AG09319 (cell line): ENCODE data around the gene CAMKK2.
"Not testable (repeated sequence)": the region's sequence is repeated elsewhere in the genome, so short reads cannot be mapped to it uniquely, and the experiment has no call there.

Source experiments
- DNase-seq: peaks from one replicate; pipeline ENCODE4 v3.0.0-alpha.2; 2010; ENCODE audit warnings: low read depth; ENCODE audit errors: extremely low read depth
- TF ChIP-seq, protein P1 (sequence below): IDR thresholded peaks from 2 replicates; pipeline ENCODE4 v1.5.1; 2011; ENCODE audit warnings: low read depth, mild to moderate bottlenecking, inconsistent platforms, low read length, moderate library complexity

CAMKK2 gene

DNA sequence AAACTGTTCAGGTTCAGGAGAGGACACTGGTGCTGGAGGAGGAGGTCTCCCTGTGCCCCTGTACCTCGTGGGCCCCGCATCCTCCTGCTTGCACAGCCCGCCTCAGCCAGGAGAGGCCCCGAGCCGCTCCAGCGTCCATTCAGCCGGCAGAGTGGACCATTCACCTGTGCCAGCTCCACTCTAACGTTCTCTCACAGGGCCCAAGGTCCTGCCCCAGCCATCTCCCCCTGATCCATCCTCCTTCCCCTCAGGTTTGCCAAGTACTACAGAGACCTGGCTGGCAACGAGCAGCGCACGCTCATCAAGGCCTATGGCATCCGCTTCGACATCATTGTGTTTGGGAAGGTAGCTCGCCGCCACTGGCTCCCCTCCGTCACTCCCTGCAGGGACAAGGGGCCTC lies 64.3 kb downstream of the CAMKK2 start:
- TF ChIP-seq, protein P1, sequence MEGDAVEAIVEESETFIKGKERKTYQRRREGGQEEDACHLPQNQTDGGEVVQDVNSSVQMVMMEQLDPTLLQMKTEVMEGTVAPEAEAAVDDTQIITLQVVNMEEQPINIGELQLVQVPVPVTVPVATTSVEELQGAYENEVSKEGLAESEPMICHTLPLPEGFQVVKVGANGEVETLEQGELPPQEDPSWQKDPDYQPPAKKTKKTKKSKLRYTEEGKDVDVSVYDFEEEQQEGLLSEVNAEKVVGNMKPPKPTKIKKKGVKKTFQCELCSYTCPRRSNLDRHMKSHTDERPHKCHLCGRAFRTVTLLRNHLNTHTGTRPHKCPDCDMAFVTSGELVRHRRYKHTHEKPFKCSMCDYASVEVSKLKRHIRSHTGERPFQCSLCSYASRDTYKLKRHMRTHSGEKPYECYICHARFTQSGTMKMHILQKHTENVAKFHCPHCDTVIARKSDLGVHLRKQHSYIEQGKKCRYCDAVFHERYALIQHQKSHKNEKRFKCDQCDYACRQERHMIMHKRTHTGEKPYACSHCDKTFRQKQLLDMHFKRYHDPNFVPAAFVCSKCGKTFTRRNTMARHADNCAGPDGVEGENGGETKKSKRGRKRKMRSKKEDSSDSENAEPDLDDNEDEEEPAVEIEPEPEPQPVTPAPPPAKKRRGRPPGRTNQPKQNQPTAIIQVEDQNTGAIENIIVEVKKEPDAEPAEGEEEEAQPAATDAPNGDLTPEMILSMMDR, result no peak
- DNase-seq, result no peak

DNA sequence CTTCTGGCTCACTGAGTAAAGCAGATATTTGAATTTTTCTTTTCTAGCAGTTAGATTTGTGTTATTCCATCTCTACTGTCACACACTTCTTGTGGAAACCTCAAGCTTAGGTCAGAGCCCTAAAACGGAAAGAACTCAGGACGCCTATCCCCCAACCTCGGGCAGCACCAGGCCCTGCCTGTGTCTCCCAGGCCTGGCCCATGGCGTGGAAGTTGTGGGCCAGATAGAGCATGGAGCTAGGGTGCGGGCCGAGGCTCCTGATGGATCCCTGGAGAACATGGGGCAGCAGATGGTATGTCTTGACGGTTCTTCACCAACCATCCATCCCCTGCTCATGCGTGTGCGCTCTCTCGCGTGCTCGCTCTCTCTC lies 66.0 kb downstream of the CAMKK2 start:
- TF ChIP-seq, protein P1, result no peak

DNA sequence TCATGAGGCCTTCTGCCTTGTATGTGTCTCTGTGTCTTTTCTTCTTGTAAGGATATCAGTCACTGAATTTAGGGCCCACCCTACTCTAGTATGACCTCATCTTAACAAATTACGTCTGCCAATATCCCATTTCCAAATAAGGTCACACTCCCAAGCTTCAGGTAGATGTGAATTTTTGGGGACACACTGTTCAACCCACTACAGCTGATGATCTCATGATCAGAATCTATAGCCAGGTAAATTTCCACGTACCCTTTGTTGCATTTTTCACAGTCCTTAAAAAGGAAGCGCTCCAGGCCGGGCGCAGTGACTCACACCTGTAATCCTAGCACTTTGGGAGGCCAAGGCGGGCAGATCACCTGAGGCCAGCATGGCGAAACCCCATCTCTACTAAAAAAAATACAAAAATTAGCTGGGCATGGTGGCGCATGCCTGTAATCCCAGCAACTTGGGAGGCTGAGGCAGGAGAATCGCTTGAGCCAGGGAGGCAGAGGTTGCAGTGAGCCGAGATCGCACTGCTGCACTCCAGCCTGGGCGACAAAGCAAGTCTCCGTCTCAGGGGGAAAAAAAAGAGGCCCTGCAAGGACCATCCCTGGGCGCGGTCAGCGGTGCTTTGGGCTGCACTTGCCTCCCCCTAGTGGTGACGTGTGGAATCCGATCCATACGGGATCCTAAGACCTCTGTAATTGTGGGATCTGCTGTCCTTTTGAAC lies 66.5 kb downstream of the CAMKK2 start:
- peak; percentile 42 for DNase-seq
- TF ChIP-seq, protein P1, result peak; percentile 87

More for the DNA sequence above, 66.0 kb downstream of the CAMKK2 start:
- DNase-seq, result no peak

DNA sequence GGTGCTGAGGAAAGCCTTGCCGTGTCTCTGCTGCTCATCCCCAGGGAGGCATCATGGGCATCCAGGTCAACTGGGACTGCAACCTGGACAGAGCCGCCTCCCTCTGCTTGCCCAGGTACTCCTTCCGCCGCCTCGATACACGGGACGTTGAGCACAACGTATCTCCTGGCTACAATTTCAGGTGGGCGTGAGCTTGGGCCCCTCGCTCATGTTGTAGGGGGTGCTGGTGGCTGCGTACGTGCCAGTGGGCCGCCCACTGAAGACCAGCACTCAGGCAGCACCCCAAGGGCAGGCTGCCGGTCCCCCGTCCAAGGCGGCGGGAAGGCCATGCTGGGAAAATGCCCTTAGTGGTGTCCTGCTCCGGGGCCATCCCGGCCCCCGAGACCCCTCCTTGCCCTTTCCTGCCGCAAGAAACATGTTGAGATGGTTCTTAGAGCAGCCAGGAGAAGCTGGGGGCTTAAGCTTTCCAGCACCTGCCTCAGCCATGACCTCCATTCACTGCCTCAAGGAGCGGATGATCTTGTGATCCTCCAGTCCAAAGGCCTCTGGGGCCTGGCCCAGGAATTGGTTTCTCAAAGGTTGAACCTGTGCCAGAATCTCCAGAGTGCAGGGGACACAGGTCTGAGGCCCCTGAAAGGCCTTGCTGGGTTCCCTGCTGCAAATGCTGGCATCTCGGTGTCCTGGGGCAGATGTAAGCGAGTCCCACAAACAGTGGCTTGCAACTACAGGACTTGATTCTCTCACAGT lies 67.4 kb downstream of the CAMKK2 start:
- TF ChIP-seq, protein P1, result no peak
- DNase-seq, result no peak

DNA sequence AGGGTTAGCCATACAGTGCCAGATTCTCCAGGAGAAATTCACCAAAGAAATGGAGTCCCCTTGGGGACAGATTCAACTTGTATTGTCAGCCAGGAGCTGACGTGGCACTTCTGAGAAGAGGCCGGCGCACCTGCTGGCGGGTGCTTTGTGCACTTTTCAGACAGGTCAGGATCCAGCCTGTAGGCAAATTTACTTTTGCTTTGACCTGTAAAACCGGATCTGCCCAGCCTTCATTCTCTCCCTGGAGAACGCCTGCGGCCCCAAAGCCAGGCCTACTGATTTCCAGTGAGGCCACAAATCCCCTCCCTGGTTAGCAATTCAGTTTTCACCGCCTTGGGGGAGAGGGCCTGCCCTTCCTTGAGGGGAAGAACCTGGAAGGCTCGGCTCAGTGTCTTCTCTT lies 69.2 kb downstream of the CAMKK2 start:
- TF ChIP-seq, protein P1, result no peak
- no peak for DNase-seq

DNA sequence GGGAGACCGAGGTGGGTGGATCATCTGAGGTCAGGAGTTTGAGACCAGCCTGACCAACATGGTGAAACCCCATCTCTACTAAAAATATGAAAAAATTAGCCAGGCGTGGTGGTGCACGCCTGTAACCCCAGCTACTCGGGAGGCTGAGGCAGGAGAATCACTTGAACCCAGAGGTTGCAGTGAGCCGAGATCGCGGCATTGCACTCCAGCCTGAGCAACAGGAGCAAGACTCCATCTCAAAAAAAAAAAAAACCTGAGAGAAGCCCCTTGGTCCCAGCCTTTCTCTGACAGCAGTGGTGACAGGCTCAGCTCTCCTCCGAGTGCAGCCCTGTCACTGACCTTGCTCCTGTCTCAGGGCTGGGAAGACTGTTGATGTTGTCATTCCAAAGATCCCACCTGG lies 69.6 kb downstream of the CAMKK2 start:
- DNase-seq, result not testable (repeated sequence)

DNA sequence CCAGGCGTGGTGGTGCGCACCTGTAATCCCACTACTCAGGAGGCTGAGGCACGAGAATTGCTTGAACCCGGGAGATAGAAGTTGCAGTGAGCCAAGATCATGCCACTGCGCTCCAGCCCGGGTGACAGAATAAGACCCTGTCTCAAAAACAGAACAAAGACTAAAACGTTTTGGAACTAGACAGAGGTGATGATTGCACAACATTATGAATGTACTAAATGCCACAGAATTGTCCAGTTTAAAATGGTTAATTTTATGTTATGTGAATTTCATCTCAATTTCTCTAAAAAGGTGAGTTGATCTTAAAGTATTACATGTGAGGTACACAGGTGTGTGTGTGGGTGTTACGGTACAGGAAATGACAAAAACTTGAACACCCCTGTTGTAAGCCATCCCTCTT lies 70.1 kb downstream of the CAMKK2 start:
- TF ChIP-seq, protein P1, result no peak
- DNase-seq, result no peak

DNA sequence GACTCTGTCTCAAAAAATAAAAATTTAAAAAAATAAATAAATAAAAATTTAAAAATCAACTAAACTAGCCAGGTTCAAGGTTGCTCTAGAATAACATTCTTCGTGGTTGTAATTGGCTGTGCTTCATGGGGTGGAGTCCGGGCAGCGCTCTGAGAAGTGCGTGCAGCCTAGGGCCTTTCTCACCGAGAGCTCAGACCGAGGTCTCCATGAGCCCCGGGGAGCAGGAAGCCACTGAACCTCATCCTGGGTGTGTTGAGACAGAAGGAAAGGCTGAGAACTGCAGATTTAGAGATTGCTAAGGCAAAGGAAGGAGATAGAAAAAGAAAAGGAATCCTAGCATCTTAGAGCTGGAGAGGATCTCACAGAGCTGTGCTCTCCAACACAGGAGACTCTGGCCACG lies 71.9 kb downstream of the CAMKK2 start:
- DNase-seq, result no peak
- TF ChIP-seq, protein P1, result no peak
